Suppressor macrophage treated with lipopolysaccharide for 1 hour (primary cell): Measurements from ENCODE around the gene DAAM2.

Source experiments
- DNase-seq, 3 donors: peaks; one replicate each; pipeline ENCODE4 v3.0.0-alpha.2; 2020 to 2022

Gene DAAM2

GRCh38 chr6:39850736-39851297, 58.6 kb downstream of the DAAM2 start:
- DNase-seq = no peak

GRCh38 chr6:39851331-39851730, 59.2 kb downstream of the DAAM2 start:
- no peak for DNase-seq

GRCh38 chr6:39852324-39852723, 60.1 kb downstream of the DAAM2 start:
- no peak for DNase-seq

- no peak for DNase-seq
Measured at GRCh38 chr6:39853604-39854003, 61.4 kb downstream of the DAAM2 start.

GRCh38 chr6:39855356-39855995, 63.3 kb downstream of the DAAM2 start:
- no peak for DNase-seq

GRCh38 chr6:39859025-39859424, 66.8 kb downstream of the DAAM2 start:
- no peak for DNase-seq

- no peak for DNase-seq
Measured at GRCh38 chr6:39861663-39862062, 69.5 kb downstream of the DAAM2 start.

GRCh38 chr6:39865011-39865888, 73.1 kb downstream of the DAAM2 start:
- DNase-seq = peak; percentile 64 to 89 (median 75)

GRCh38 chr6:39867592-39867991, 75.4 kb downstream of the DAAM2 start:
- no peak for DNase-seq

- no peak for DNase-seq
Measured at GRCh38 chr6:39870950-39871349, 78.8 kb downstream of the DAAM2 start.

- DNase-seq = no peak
Measured at GRCh38 chr6:39873439-39873838, 81.3 kb downstream of the DAAM2 start.

- DNase-seq = no peak
Measured at GRCh38 chr6:39876111-39876510, 83.9 kb downstream of the DAAM2 start.

- DNase-seq = no peak
Measured at GRCh38 chr6:39876826-39877225, 84.7 kb downstream of the DAAM2 start.

- DNase-seq = no peak
Measured at GRCh38 chr6:39879535-39879934, 87.4 kb downstream of the DAAM2 start.

- no peak for DNase-seq
Measured at GRCh38 chr6:39880594-39880993, 88.4 kb downstream of the DAAM2 start.

GRCh38 chr6:39881851-39882530, 89.8 kb downstream of the DAAM2 start:
- DNase-seq = no peak

- DNase-seq = no peak
Measured at GRCh38 chr6:39882531-39882899, 90.3 kb downstream of the DAAM2 start.

- no peak for DNase-seq
Measured at GRCh38 chr6:39884696-39885095, 92.5 kb downstream of the DAAM2 start.

- no peak for DNase-seq
Measured at GRCh38 chr6:39885691-39886090, 93.5 kb downstream of the DAAM2 start.

- no peak for DNase-seq
Measured at GRCh38 chr6:39886871-39887270, 94.7 kb downstream of the DAAM2 start.

- no peak for DNase-seq
Measured at GRCh38 chr6:39887692-39888450, 95.7 kb downstream of the DAAM2 start.

- DNase-seq = no peak
Measured at GRCh38 chr6:39889229-39889628, 97.1 kb downstream of the DAAM2 start.

- DNase-seq = no peak
Measured at GRCh38 chr6:39891353-39891752, 99.2 kb downstream of the DAAM2 start.
